ENCODE results near the gene PAQR7.
A peak's percentile ranks its signal among the peaks of the same experiment; 100 is the strongest.

PAQR7 gene

GRCh38 chr1:25820247-25821111 is 55.0 kb downstream of the PAQR7 start:
- Histone ChIP-seq H3K27me3 (ENCODE audit: control insufficient read depth in 1 of 2, insufficient read depth in 2 of 2, low read length in 2 of 2) (no peaks in the 10 kb centered on the region), H3K36me3 (ENCODE audit: insufficient read depth, low read length) (peaks cover 21% of the 10 kb centered on the region), H3K9ac (ENCODE audit: low read length) (peak overlapping the region; percentile 84), H3K9me3 (ENCODE audit: low read length) (no peaks in the 10 kb centered on the region), H3K4me1 (ENCODE audit: insufficient read depth, low read length) (peaks cover 30% of the 10 kb centered on the region), H3K4me3 (ENCODE audit: low read depth in 1 of 2, low read length in 2 of 2) (peak overlapping the region; percentile 88 to 98), H3K27ac (ENCODE audit: low read depth, low read length) (peak overlapping the region; percentile 98)

GRCh38 chr1:25819491-25820246 is 55.8 kb downstream of the PAQR7 start, which contains the start of gene MTFR1L:
TSS of gene MTFR1L (plus strand) at chr1:25819954. CDS start at chr1:25823105, 3,151 bp downstream.
- H3K9me3 ChIP-seq (ENCODE audit: low read length): no peaks in the 10 kb centered on the region
- peaks cover 22% of the 10 kb centered on the region for H3K36me3 ChIP-seq (ENCODE audit: insufficient read depth, low read length)
- H3K4me3 ChIP-seq (ENCODE audit: low read depth in 1 of 2, low read length in 2 of 2): peak within 1 kb of the TSS; percentile 88 to 98
- H3K27me3 ChIP-seq (ENCODE audit: control insufficient read depth in 1 of 2, insufficient read depth in 2 of 2, low read length in 2 of 2): no peaks in the 10 kb centered on the region
- H3K4me1 ChIP-seq (ENCODE audit: insufficient read depth, low read length): peaks cover 30% of the 10 kb centered on the region
- peak within 1 kb of the TSS; percentile 84 for H3K9ac ChIP-seq (ENCODE audit: low read length)
- H3K27ac ChIP-seq (ENCODE audit: low read depth, low read length): peak within 1 kb of the TSS; percentile 98

GRCh38 chr1:25818569-25818968 is 56.9 kb downstream of the PAQR7 start:
- Histone ChIP-seq H3K9me3 (ENCODE audit: low read length) (no peaks in the 10 kb centered on the region), H3K9ac (ENCODE audit: low read length) (peak overlapping the region; percentile 84), H3K27ac (ENCODE audit: low read depth, low read length) (peak overlapping the region; percentile 98), H3K4me3 (ENCODE audit: low read depth in 1 of 2, low read length in 2 of 2) (peak overlapping the region; percentile 88 to 98), H3K4me1 (ENCODE audit: insufficient read depth, low read length) (peaks cover 29% of the 10 kb centered on the region), H3K27me3 (ENCODE audit: control insufficient read depth in 1 of 2, insufficient read depth in 2 of 2, low read length in 2 of 2) (no peaks in the 10 kb centered on the region), H3K36me3 (ENCODE audit: insufficient read depth, low read length) (peaks cover 24% of the 10 kb centered on the region)

GRCh38 chr1:25817840-25818501 is 57.5 kb downstream of the PAQR7 start:
- Histone ChIP-seq H3K4me3 (ENCODE audit: low read depth in 1 of 2, low read length in 2 of 2) (no peak overlapping the region), H3K9ac (ENCODE audit: low read length) (no peak overlapping the region), H3K9me3 (ENCODE audit: low read length) (no peaks in the 10 kb centered on the region), H3K36me3 (ENCODE audit: insufficient read depth, low read length) (peaks cover 26% of the 10 kb centered on the region), H3K4me1 (ENCODE audit: insufficient read depth, low read length) (peaks cover 25% of the 10 kb centered on the region), H3K27ac (ENCODE audit: low read depth, low read length) (no peak overlapping the region), H3K27me3 (ENCODE audit: control insufficient read depth in 1 of 2, insufficient read depth in 2 of 2, low read length in 2 of 2) (no peaks in the 10 kb centered on the region)

GRCh38 chr1:25816112-25816718 is 59.3 kb downstream of the PAQR7 start:
- H3K36me3 ChIP-seq (ENCODE audit: insufficient read depth, low read length): peaks cover 39% of the 10 kb centered on the region
- peaks cover 15% of the 10 kb centered on the region for H3K4me1 ChIP-seq (ENCODE audit: insufficient read depth, low read length)
- no peaks in the 10 kb centered on the region for H3K27me3 ChIP-seq (ENCODE audit: control insufficient read depth in 1 of 2, insufficient read depth in 2 of 2, low read length in 2 of 2)
- no peak overlapping the region for H3K9ac ChIP-seq (ENCODE audit: low read length)
- H3K27ac ChIP-seq (ENCODE audit: low read depth, low read length): no peak overlapping the region
- no peaks in the 10 kb centered on the region for H3K9me3 ChIP-seq (ENCODE audit: low read length)
- H3K4me3 ChIP-seq (ENCODE audit: low read depth in 1 of 2, low read length in 2 of 2): no peak overlapping the region

GRCh38 chr1:25815208-25816111 is 60.0 kb downstream of the PAQR7 start:
- H3K4me3 ChIP-seq (ENCODE audit: low read depth in 1 of 2, low read length in 2 of 2): no peak overlapping the region
- no peaks in the 10 kb centered on the region for H3K27me3 ChIP-seq (ENCODE audit: control insufficient read depth in 1 of 2, insufficient read depth in 2 of 2, low read length in 2 of 2)
- peaks cover 17% of the 10 kb centered on the region for H3K4me1 ChIP-seq (ENCODE audit: insufficient read depth, low read length)
- H3K9me3 ChIP-seq (ENCODE audit: low read length): no peaks in the 10 kb centered on the region
- H3K36me3 ChIP-seq (ENCODE audit: insufficient read depth, low read length): peaks cover 39% of the 10 kb centered on the region
- H3K9ac ChIP-seq (ENCODE audit: low read length): no peak overlapping the region
- no peak overlapping the region for H3K27ac ChIP-seq (ENCODE audit: low read depth, low read length)

GRCh38 chr1:25814549-25815087 is 60.9 kb downstream of the PAQR7 start:
- H3K9me3 ChIP-seq (ENCODE audit: low read length): no peaks in the 10 kb centered on the region
- H3K4me1 ChIP-seq (ENCODE audit: insufficient read depth, low read length): peaks cover 22% of the 10 kb centered on the region
- H3K36me3 ChIP-seq (ENCODE audit: insufficient read depth, low read length): peaks cover 47% of the 10 kb centered on the region
- no peak overlapping the region for H3K4me3 ChIP-seq (ENCODE audit: low read depth in 1 of 2, low read length in 2 of 2)
- no peaks in the 10 kb centered on the region for H3K27me3 ChIP-seq (ENCODE audit: control insufficient read depth in 1 of 2, insufficient read depth in 2 of 2, low read length in 2 of 2)
- H3K27ac ChIP-seq (ENCODE audit: low read depth, low read length): no peak overlapping the region
- H3K9ac ChIP-seq (ENCODE audit: low read length): no peak overlapping the region

- Histone ChIP-seq H3K27me3 (ENCODE audit: control insufficient read depth in 1 of 2, insufficient read depth in 2 of 2, low read length in 2 of 2) (no peaks in the 10 kb centered on the region), H3K4me1 (ENCODE audit: insufficient read depth, low read length) (peaks cover 17% of the 10 kb centered on the region), H3K9me3 (ENCODE audit: low read length) (no peaks in the 10 kb centered on the region), H3K9ac (ENCODE audit: low read length) (no peak overlapping the region), H3K27ac (ENCODE audit: low read depth, low read length) (no peak overlapping the region), H3K4me3 (ENCODE audit: low read depth in 1 of 2, low read length in 2 of 2) (no peak overlapping the region), H3K36me3 (ENCODE audit: insufficient read depth, low read length) (peaks cover 47% of the 10 kb centered on the region)
Observed at GRCh38 chr1:25813734-25814471, 61.6 kb downstream of the PAQR7 start.

- Histone ChIP-seq H3K4me1 (ENCODE audit: insufficient read depth, low read length) (peaks cover 12% of the 10 kb centered on the region), H3K36me3 (ENCODE audit: insufficient read depth, low read length) (peaks cover 47% of the 10 kb centered on the region), H3K9me3 (ENCODE audit: low read length) (no peaks in the 10 kb centered on the region), H3K9ac (ENCODE audit: low read length) (no peak overlapping the region), H3K27me3 (ENCODE audit: control insufficient read depth in 1 of 2, insufficient read depth in 2 of 2, low read length in 2 of 2) (no peaks in the 10 kb centered on the region), H3K27ac (ENCODE audit: low read depth, low read length) (no peak overlapping the region), H3K4me3 (ENCODE audit: low read depth in 1 of 2, low read length in 2 of 2) (no peak overlapping the region)
Observed at GRCh38 chr1:25813071-25813733, 62.3 kb downstream of the PAQR7 start.
